Upper lobe of left lung (tissue), 6 donors: ENCODE data around the gene APP. TPM values are rescaled to one million over a fixed set of nuclear protein-coding genes. Genes with fewer than 3 reads are reported as not detected.

Experiments used
- ATAC-seq, 2 donors: fragments of 200-7000 bp; cut with Tn5 transposase; one replicate each; pipeline ENCODE4 v1.9.1; 2022; ENCODE audit warnings: mild to moderate bottlenecking in 2 of 2, moderate library complexity in 2 of 2; ENCODE audit not compliant: low FRiP score in 2 of 2
- DNase-seq, 2 donors: peaks; one replicate each; pipeline ENCODE4 v3.0.0-alpha.2; 2019 to 2020
- H3K27ac ChIP-seq, 4 donors: fragments of 200-600 bp; sonication (generic); one replicate each; pipeline ENCODE4 v1.5.1; 2016 to 2019
- H3K27me3 ChIP-seq, 4 donors: fragments of 200-600 bp; sonication (generic); one replicate each; pipeline ENCODE4 v1.5.1; 2017 to 2019
- H3K36me3 ChIP-seq, 4 donors: fragments of 200-600 bp; sonication (generic); one replicate each; pipeline ENCODE4 v1.5.1; 2016 to 2019
- H3K4me1 ChIP-seq, 4 donors: fragments of 200-600 bp; sonication (generic); one replicate each; pipeline ENCODE4 v1.5.1; 2018 to 2019
- H3K4me3 ChIP-seq, 4 donors: fragments of 200-600 bp; sonication (generic); one replicate each; pipeline ENCODE4 v1.5.1; 2017 to 2019; ENCODE audit warnings: mild to moderate bottlenecking in 2 of 4, moderate library complexity in 1 of 4
- H3K9me3 ChIP-seq, 4 donors: fragments of 200-600 bp; sonication (generic); one replicate each; pipeline ENCODE4 v1.5.1; 2018 to 2019
- CTCF ChIP-seq, 6 experiments: fragments of 450-650 bp in 4 of 6; fragments of 200-600 bp in 2 of 6; sonication (generic) in 2 of 6; IDR thresholded peaks; one replicate each; pipeline ENCODE4 v1.5.1; 2016 to 2019; ENCODE audit warnings: antibody characterized with exemption in 6 of 6
- EP300 ChIP-seq, 4 donors: sonication (generic); formaldehyde crosslinking; IDR thresholded peaks; one replicate each; pipeline ENCODE4 v1.5.1; 2017; ENCODE audit warnings: antibody characterized with exemption in 4 of 4, control low read depth in 2 of 4
- POLR2A ChIP-seq, 4 donors: fragments of 450-650 bp; IDR thresholded peaks; one replicate each; pipeline ENCODE4 v1.5.1; 2016 to 2017; ENCODE audit warnings: antibody characterized with exemption in 4 of 4, mild to moderate bottlenecking in 2 of 4
- POLR2AphosphoS5 ChIP-seq, 2 donors: sonication (generic); formaldehyde crosslinking; IDR thresholded peaks; one replicate each; pipeline ENCODE4 v1.5.1; 2017; ENCODE audit warnings: antibody characterized with exemption in 2 of 2
- WGBS, 2 donors: methylation state at CpG; one replicate each; pipeline ENCODE4 v1.1.5; 2017 to 2018; 5-methylcytosine and 5-hydroxymethylcytosine counted together
- total RNA-seq, 6 donors: library from RNA; depleted of rRNA in 4 of 6; stranded (reverse); fragments of >200 nt in 4 of 6; gene quantifications; one replicate each; pipeline versions ENCODE4 v1.1.0 to v1.2.1, GENCODE V29; 2016 to 2021
- donor health status: DM: no; HTN: no; CAD: no; lungs with moderate emphysema.
- donor health status: DM: no; HTN: yes; CAD: no; lungs with severe emphysema.

The APP gene
- total RNA-seq, 6 donors from 2014 or later: 177 to 444 (median 391) TPM

- H3K27me3 ChIP-seq: no peaks in the 10 kb centered on the region
- no peak overlapping the region for H3K27ac ChIP-seq
- H3K4me3 ChIP-seq: no peak overlapping the region
- H3K4me1 ChIP-seq: peaks cover 0 to 7% (median under 1%) of the 10 kb centered on the region in 4 donors
- WGBS, 2 donors: 73 to 82% methylated on average over 2 of the region's 2 CpGs
- ATAC-seq (no peak), DNase-seq (no peak)
- TF ChIP-seq POLR2AphosphoS5 (IDR thresholded peaks at IDR 0.05): no peak
- TF ChIP-seq POLR2A (IDR thresholded peaks at IDR 0.05): no peak
- TF ChIP-seq CTCF (IDR thresholded peaks at IDR 0.05): no peak
- no peaks in the 10 kb centered on the region for H3K9me3 ChIP-seq
- H3K36me3 ChIP-seq: peaks cover 0 to 39% (median 2%) of the 10 kb centered on the region in 4 donors
These were observed 269.1 kb downstream of the APP start for GRCh38 chr21:25901330-25901979.

- no peaks in the 10 kb centered on the region for H3K9me3 ChIP-seq
- no peak for DNase-seq
- H3K4me3 ChIP-seq: no peak overlapping the region
- 54 to 74% methylated on average over 3 of the region's 3 CpGs for WGBS, 2 donors
- no peak for TF ChIP-seq CTCF (IDR thresholded peaks at IDR 0.05)
- peak in 1 of 2 donors; percentile 55 for TF ChIP-seq POLR2AphosphoS5 (IDR thresholded peaks at IDR 0.05)
- no peak for TF ChIP-seq POLR2A (IDR thresholded peaks at IDR 0.05)
- TF ChIP-seq EP300 (IDR thresholded peaks at IDR 0.05): peak in 1 of 4 donors; percentile 12
- H3K36me3 ChIP-seq: peaks cover 0 to 39% (median 2%) of the 10 kb centered on the region in 4 donors
- ATAC-seq: no peak
- H3K4me1 ChIP-seq: peaks cover 0 to 10% (median 3%) of the 10 kb centered on the region in 4 donors
- H3K27me3 ChIP-seq: no peaks in the 10 kb centered on the region
- peak overlapping the region in 2 of 4 donors; percentile 10 to 64 for H3K27ac ChIP-seq
These were observed 271.9 kb downstream of the APP start for GRCh38 chr21:25898671-25899070.

GRCh38 chr21:25897383-25897782, 273.2 kb downstream of the APP start:
- WGBS, 2 donors: 79 to 85% methylated on average over 4 of the region's 4 CpGs

GRCh38 chr21:25896501-25897056, 274.0 kb downstream of the APP start:
- H3K27me3 ChIP-seq: no peaks in the 10 kb centered on the region
- peaks cover 0 to 38% (median 2%) of the 10 kb centered on the region in 4 donors for H3K36me3 ChIP-seq
- no peak for DNase-seq
- H3K9me3 ChIP-seq: no peaks in the 10 kb centered on the region
- ATAC-seq: no peak
- WGBS, 2 donors: 52 to 58% methylated on average over 4 of the region's 4 CpGs
- no peak overlapping the region for H3K4me3 ChIP-seq
- H3K27ac ChIP-seq: peak overlapping the region in 2 of 4 donors; percentile 1 to 26
- peaks cover 0 to 10% (median 3%) of the 10 kb centered on the region in 4 donors for H3K4me1 ChIP-seq
- no peak for TF ChIP-seq CTCF (IDR thresholded peaks at IDR 0.05)
- no peak for TF ChIP-seq POLR2AphosphoS5 (IDR thresholded peaks at IDR 0.05)

More at GRCh38 chr21:25897383-25897782, 273.2 kb downstream of the APP start:
- Histone ChIP-seq H3K4me3 (no peak overlapping the region), H3K4me1 (peaks cover 0 to 10% (median 3%) of the 10 kb centered on the region in 4 donors), H3K9me3 (no peaks in the 10 kb centered on the region), H3K27ac (peak overlapping the region in 1 of 4 donors; percentile 64), H3K27me3 (no peaks in the 10 kb centered on the region), H3K36me3 (peaks cover 0 to 33% (median 2%) of the 10 kb centered on the region in 4 donors)
- DNase-seq: no peak
- TF ChIP-seq EP300 (IDR thresholded peaks at IDR 0.05): no peak
- no peak for TF ChIP-seq CTCF (IDR thresholded peaks at IDR 0.05)
- no peak for TF ChIP-seq POLR2AphosphoS5 (IDR thresholded peaks at IDR 0.05)
- TF ChIP-seq POLR2A (IDR thresholded peaks at IDR 0.05): no peak
- ATAC-seq: no peak
